Lower leg skin (tissue), 3 donors: ENCODE measurements around the gene CUL9.

Experiments used
- POLR2A ChIP-seq, 2 donors: fragments of 450-650 bp; IDR thresholded peaks; one replicate each; pipeline ENCODE4 v1.6.1; 2016 to 2017; ENCODE audit warnings: antibody characterized with exemption in 2 of 2, mild to moderate bottlenecking in 1 of 2, moderate library complexity in 1 of 2
- TF ChIP-seq, protein P1 (sequence below), 3 donors: fragments of 450-650 bp; IDR thresholded peaks; one replicate each; pipeline ENCODE4 v1.5.1; 2016; ENCODE audit warnings: antibody characterized with exemption in 3 of 3, mild to moderate bottlenecking in 3 of 3, moderate library complexity in 2 of 3

- TF ChIP-seq, protein P1, sequence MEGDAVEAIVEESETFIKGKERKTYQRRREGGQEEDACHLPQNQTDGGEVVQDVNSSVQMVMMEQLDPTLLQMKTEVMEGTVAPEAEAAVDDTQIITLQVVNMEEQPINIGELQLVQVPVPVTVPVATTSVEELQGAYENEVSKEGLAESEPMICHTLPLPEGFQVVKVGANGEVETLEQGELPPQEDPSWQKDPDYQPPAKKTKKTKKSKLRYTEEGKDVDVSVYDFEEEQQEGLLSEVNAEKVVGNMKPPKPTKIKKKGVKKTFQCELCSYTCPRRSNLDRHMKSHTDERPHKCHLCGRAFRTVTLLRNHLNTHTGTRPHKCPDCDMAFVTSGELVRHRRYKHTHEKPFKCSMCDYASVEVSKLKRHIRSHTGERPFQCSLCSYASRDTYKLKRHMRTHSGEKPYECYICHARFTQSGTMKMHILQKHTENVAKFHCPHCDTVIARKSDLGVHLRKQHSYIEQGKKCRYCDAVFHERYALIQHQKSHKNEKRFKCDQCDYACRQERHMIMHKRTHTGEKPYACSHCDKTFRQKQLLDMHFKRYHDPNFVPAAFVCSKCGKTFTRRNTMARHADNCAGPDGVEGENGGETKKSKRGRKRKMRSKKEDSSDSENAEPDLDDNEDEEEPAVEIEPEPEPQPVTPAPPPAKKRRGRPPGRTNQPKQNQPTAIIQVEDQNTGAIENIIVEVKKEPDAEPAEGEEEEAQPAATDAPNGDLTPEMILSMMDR (IDR thresholded peaks at IDR 0.05) = no peak
- no peak for TF ChIP-seq POLR2A (IDR thresholded peaks at IDR 0.05)
These were observed 86.3 kb downstream of the CUL9 start for GRCh38 chr6:43268355-43268700.
